GM18909 (cell line): Measurements from ENCODE around the gene AP5M1.
"Not testable (repeated sequence)": the region's sequence is repeated elsewhere in the genome, so short reads cannot be mapped to it uniquely, and the experiment has no call there.

Source experiments
- ATAC-seq: cut with Tn5 transposase; IDR thresholded peaks from one replicate; pipeline ENCODE4 v1.9.1; 2021; ENCODE audit warnings: mild to moderate bottlenecking; ENCODE audit not compliant: unreplicated experiment, poor library complexity

Gene AP5M1

GRCh38 chr14:57268161-57269069 lies at the start of gene AP5M1, which contains the start of gene EXOC5:
Gene AP5M1, plus strand, starts transcription at chr14:57268971. Its CDS starts 344 bp downstream, at chr14:57269315.
Gene EXOC5, minus strand, starts transcription at chr14:57268905. Its CDS starts 257 bp downstream, at chr14:57268648.
- ATAC-seq = peak; percentile 88

GRCh38 chr14:57221931-57222330 lies 46.8 kb upstream of the AP5M1 start:
- ATAC-seq = no peak

GRCh38 chr14:57227083-57227482 lies 41.7 kb upstream of the AP5M1 start:
- no peak for ATAC-seq

- not testable (repeated sequence) for ATAC-seq
Observed at GRCh38 chr14:57228320-57228719, 40.5 kb upstream of the AP5M1 start.

- ATAC-seq = no peak
Observed at GRCh38 chr14:57232006-57232405, 36.8 kb upstream of the AP5M1 start.

GRCh38 chr14:57240115-57240514 lies 28.7 kb upstream of the AP5M1 start:
- ATAC-seq = not testable (repeated sequence)

GRCh38 chr14:57243320-57243719 lies 25.5 kb upstream of the AP5M1 start:
- no peak for ATAC-seq

GRCh38 chr14:57244106-57244505 lies 24.7 kb upstream of the AP5M1 start:
- ATAC-seq = no peak

GRCh38 chr14:57245941-57246340 lies 22.8 kb upstream of the AP5M1 start:
- no peak for ATAC-seq

- ATAC-seq = no peak
Observed at GRCh38 chr14:57246933-57247657, 21.7 kb upstream of the AP5M1 start.

GRCh38 chr14:57254884-57255283 lies 13.9 kb upstream of the AP5M1 start:
- no peak for ATAC-seq

GRCh38 chr14:57258221-57258620 lies 10.6 kb upstream of the AP5M1 start:
- not testable (repeated sequence) for ATAC-seq

- no peak for ATAC-seq
Observed at GRCh38 chr14:57259672-57260071, 9.1 kb upstream of the AP5M1 start.

GRCh38 chr14:57261604-57262003 lies 7.2 kb upstream of the AP5M1 start:
- no peak for ATAC-seq

GRCh38 chr14:57262117-57262516 lies 6.7 kb upstream of the AP5M1 start:
- no peak for ATAC-seq

- ATAC-seq = no peak
Observed at GRCh38 chr14:57266065-57266464, 2.7 kb upstream of the AP5M1 start.

- ATAC-seq = no peak
Observed at GRCh38 chr14:57273236-57273635, 4.5 kb downstream of the AP5M1 start.

- no peak for ATAC-seq
Observed at GRCh38 chr14:57274551-57274950, 5.8 kb downstream of the AP5M1 start.

GRCh38 chr14:57275023-57275664 lies 6.4 kb downstream of the AP5M1 start:
- no peak for ATAC-seq

GRCh38 chr14:57277062-57277461 lies 8.3 kb downstream of the AP5M1 start:
- no peak for ATAC-seq

GRCh38 chr14:57287745-57288144 lies 19.0 kb downstream of the AP5M1 start:
- ATAC-seq = no peak
